Calu3 (cell line): Measurements from ENCODE around the gene SLC6A16. TPM values are rescaled to one million over a fixed set of nuclear protein-coding genes. Genes with fewer than 3 reads are reported as not detected.

ENCODE experiments used
- BruUV-seq: library from RNA; stranded (reverse); fragments of 400-500 nt; replicated peaks from 2 replicates; lab custom pipeline; 2021; lab: Mats Ljungman, UMichigan
- CTCF ChIA-PET: fragments of 300-600 bp; sonication (Branson Sonifier 250); formaldehyde crosslinking; loops from one replicate; lab custom pipeline; 2022; ENCODE audit warnings: antibody characterized with exemption; lab: Charles Lee
- DNase-seq: peaks from one replicate; pipeline ENCODE4 v3.0.0; 2022
- H3K27ac Mint-ChIP-seq: one replicate; pipeline ENCODE4 v1.8.0; 2022; ENCODE audit warnings: mixed read lengths; ENCODE audit not compliant: unreplicated experiment
- H3K27me3 Mint-ChIP-seq: one replicate; pipeline ENCODE4 v1.8.0; 2022; ENCODE audit warnings: mixed read lengths; ENCODE audit not compliant: unreplicated experiment
- H3K36me3 Mint-ChIP-seq: one replicate; pipeline ENCODE4 v1.8.0; 2022; ENCODE audit warnings: mild to moderate bottlenecking, moderate library complexity, mixed read lengths; ENCODE audit not compliant: insufficient read depth, unreplicated experiment
- H3K4me1 Mint-ChIP-seq: one replicate; pipeline ENCODE4 v1.8.0; 2022; ENCODE audit warnings: mild to moderate bottlenecking, low read depth, mixed read lengths; ENCODE audit not compliant: unreplicated experiment
- H3K4me3 Mint-ChIP-seq: one replicate; pipeline ENCODE4 v1.8.0; 2022; ENCODE audit warnings: mild to moderate bottlenecking, low read depth, moderate library complexity, mixed read lengths; ENCODE audit not compliant: unreplicated experiment
- H3K9me3 Mint-ChIP-seq: one replicate; pipeline ENCODE4 v1.8.0; 2022; ENCODE audit warnings: low read depth, mixed read lengths; ENCODE audit not compliant: unreplicated experiment
- CTCF ChIP-seq: fragments of 200-600 bp; IDR thresholded peaks from one replicate; pipeline ENCODE4 v1.8.0; 2022; ENCODE audit warnings: antibody characterized with exemption; ENCODE audit not compliant: unreplicated experiment
- intact Hi-C: fragments of 100-400 bp; cut with micrococcal nuclease; formaldehyde crosslinking; loops from one replicate; pipeline ENCODE4 v1.10.0; 2022; ENCODE audit not compliant: unreplicated experiment
- total RNA-seq: library from RNA; stranded (reverse); gene quantifications from 2 replicates; pipeline ENCODE4 v1.2.3, GENCODE V29; 2022

The SLC6A16 gene
- total RNA-seq, 1 experiment from 2014 or later: not detected

- H3K4me3 Mint-ChIP-seq: no peak overlapping the region
- intact Hi-C loops: no loop called here
- H3K27ac Mint-ChIP-seq: no peak overlapping the region
- DNase-seq: no peak
- CTCF ChIA-PET: no interaction called here
- H3K27me3 Mint-ChIP-seq: peaks cover 54% of the 10 kb centered on the region
- BruUV-seq: no TSS peak
- H3K36me3 Mint-ChIP-seq: no peaks in the 10 kb centered on the region
- H3K9me3 Mint-ChIP-seq: no peaks in the 10 kb centered on the region
- TF ChIP-seq CTCF: no peak
- no peaks in the 10 kb centered on the region for H3K4me1 Mint-ChIP-seq
Observed at GRCh38 chr19:49287141-49287770, 37.7 kb downstream of the SLC6A16 start.

- BruUV-seq: no TSS peak
- H3K9me3 Mint-ChIP-seq: no peaks in the 10 kb centered on the region
- H3K4me1 Mint-ChIP-seq: no peaks in the 10 kb centered on the region
- no peak overlapping the region for H3K27ac Mint-ChIP-seq
- intact Hi-C loops: no loop called here
- no peaks in the 10 kb centered on the region for H3K36me3 Mint-ChIP-seq
- no peak for TF ChIP-seq CTCF
- H3K27me3 Mint-ChIP-seq: peaks cover 84% of the 10 kb centered on the region
- no peak overlapping the region for H3K4me3 Mint-ChIP-seq
- CTCF ChIA-PET: interaction anchor here (0.7 kb wide), 1 partner anchor 1728 kb away, joined by 3 read pairs; no protein-coding TSS in a partner anchor
- no peak for DNase-seq
Observed at GRCh38 chr19:49282184-49282583, 42.8 kb downstream of the SLC6A16 start.

- intact Hi-C loops: no loop called here
- TF ChIP-seq CTCF: no peak
- no TSS peak for BruUV-seq
- DNase-seq: no peak
- H3K4me1 Mint-ChIP-seq: no peaks in the 10 kb centered on the region
- no peak overlapping the region for H3K4me3 Mint-ChIP-seq
- CTCF ChIA-PET: no interaction called here
- H3K27me3 Mint-ChIP-seq: peaks cover 42% of the 10 kb centered on the region
- H3K9me3 Mint-ChIP-seq: no peaks in the 10 kb centered on the region
- no peaks in the 10 kb centered on the region for H3K36me3 Mint-ChIP-seq
- H3K27ac Mint-ChIP-seq: no peak overlapping the region
Observed at GRCh38 chr19:49272204-49272603, 52.8 kb downstream of the SLC6A16 start.

GRCh38 chr19:49271080-49271753 is 53.8 kb downstream of the SLC6A16 start:
- H3K9me3 Mint-ChIP-seq: peaks cover 3% of the 10 kb centered on the region
- TF ChIP-seq CTCF: no peak

More at GRCh38 chr19:49271080-49271753, 53.8 kb downstream of the SLC6A16 start:
- intact Hi-C loops: no loop called here
- Mint-ChIP-seq H3K4me3 (no peak overlapping the region), H3K27ac (no peak overlapping the region), H3K4me1 (no peaks in the 10 kb centered on the region), H3K27me3 (peaks cover 32% of the 10 kb centered on the region), H3K36me3 (no peaks in the 10 kb centered on the region)
- CTCF ChIA-PET: no interaction called here
- no peak for DNase-seq
- no TSS peak for BruUV-seq
